ENCODE data around the gene IL4. TPM values are rescaled to one million over a fixed set of nuclear protein-coding genes. Genes with fewer than 3 reads are reported as not detected.

The IL4 gene
- polyA plus RNA-seq, 1 donor from 2014 or later: not detected

DNA sequence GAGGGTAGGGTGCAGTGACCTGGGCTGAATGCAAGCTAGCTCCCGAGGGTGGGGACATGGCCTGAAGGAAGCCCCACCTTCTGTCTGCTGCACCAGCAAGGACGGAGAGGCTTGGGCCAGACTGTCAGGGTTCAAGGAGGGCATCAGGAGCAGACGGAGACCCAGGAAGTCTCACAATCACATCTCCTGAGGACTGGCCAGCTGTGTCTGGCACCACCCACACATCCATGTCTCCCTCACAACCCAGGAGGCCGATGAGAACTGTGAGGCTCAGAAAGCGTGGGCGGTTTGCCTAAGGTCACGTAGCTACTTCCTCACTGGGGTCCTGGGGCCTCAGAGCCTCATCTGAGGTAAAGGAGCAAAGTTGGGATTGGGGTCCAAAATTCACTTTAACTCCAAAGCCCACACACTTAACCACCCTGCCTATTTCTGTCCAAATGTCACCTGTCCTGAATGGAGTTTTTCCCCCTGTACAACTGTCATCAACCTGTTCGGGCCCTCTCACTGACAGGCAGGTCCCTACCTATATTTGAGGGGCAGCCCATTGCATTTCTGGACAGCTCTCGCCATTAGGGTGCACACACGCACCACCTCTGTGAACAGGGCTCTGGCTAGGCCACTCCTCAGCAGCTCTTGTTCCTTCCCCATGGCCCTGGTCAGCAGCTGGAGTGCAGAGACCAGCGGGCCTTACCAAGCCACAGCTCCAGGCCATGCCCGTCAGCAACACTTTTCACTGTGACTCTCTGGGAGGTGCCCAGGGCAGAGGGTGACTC is 12.4 kb upstream of the IL4 start:
- H2AFZ ChIP-seq (ENCODE audit: low read depth, low read length): no peak overlapping the region
- H3K9me2 ChIP-seq (ENCODE audit: insufficient read depth, low read length): no peaks in the 10 kb centered on the region
- H4K20me1 ChIP-seq (ENCODE audit: insufficient read depth): no peaks in the 10 kb centered on the region
- H3K36me3 ChIP-seq (ENCODE audit: insufficient read depth, low read length): no peaks in the 10 kb centered on the region
- TF ChIP-seq TAF1 (IDR thresholded peaks at IDR 0.05; ENCODE audit: low read depth) (no peak), RAD21 (conservative IDR thresholded peaks at IDR 0.05) (no peak), POLR2AphosphoS5 (IDR thresholded peaks at IDR 0.05) (no peak), EP300 (conservative IDR thresholded peaks at IDR 0.05; ENCODE audit: poor library complexity, severe bottlenecking) (no peak), SMC3 (conservative IDR thresholded peaks at IDR 0.05; ENCODE audit: poor library complexity) (no peak), MXI1 (conservative IDR thresholded peaks at IDR 0.05; ENCODE audit: poor library complexity, severe bottlenecking) (no peak), EZH2 (IDR thresholded peaks at IDR 0.05; ENCODE audit: borderline replicate concordance, insufficient read depth, low read length, poor library complexity, severe bottlenecking) (no peak)
- TF ChIP-seq, protein P1, sequence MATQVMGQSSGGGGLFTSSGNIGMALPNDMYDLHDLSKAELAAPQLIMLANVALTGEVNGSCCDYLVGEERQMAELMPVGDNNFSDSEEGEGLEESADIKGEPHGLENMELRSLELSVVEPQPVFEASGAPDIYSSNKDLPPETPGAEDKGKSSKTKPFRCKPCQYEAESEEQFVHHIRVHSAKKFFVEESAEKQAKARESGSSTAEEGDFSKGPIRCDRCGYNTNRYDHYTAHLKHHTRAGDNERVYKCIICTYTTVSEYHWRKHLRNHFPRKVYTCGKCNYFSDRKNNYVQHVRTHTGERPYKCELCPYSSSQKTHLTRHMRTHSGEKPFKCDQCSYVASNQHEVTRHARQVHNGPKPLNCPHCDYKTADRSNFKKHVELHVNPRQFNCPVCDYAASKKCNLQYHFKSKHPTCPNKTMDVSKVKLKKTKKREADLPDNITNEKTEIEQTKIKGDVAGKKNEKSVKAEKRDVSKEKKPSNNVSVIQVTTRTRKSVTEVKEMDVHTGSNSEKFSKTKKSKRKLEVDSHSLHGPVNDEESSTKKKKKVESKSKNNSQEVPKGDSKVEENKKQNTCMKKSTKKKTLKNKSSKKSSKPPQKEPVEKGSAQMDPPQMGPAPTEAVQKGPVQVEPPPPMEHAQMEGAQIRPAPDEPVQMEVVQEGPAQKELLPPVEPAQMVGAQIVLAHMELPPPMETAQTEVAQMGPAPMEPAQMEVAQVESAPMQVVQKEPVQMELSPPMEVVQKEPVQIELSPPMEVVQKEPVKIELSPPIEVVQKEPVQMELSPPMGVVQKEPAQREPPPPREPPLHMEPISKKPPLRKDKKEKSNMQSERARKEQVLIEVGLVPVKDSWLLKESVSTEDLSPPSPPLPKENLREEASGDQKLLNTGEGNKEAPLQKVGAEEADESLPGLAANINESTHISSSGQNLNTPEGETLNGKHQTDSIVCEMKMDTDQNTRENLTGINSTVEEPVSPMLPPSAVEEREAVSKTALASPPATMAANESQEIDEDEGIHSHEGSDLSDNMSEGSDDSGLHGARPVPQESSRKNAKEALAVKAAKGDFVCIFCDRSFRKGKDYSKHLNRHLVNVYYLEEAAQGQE (IDR thresholded peaks at IDR 0.05; ENCODE audit: borderline replicate concordance): no peak
- TF ChIP-seq, protein P2, sequence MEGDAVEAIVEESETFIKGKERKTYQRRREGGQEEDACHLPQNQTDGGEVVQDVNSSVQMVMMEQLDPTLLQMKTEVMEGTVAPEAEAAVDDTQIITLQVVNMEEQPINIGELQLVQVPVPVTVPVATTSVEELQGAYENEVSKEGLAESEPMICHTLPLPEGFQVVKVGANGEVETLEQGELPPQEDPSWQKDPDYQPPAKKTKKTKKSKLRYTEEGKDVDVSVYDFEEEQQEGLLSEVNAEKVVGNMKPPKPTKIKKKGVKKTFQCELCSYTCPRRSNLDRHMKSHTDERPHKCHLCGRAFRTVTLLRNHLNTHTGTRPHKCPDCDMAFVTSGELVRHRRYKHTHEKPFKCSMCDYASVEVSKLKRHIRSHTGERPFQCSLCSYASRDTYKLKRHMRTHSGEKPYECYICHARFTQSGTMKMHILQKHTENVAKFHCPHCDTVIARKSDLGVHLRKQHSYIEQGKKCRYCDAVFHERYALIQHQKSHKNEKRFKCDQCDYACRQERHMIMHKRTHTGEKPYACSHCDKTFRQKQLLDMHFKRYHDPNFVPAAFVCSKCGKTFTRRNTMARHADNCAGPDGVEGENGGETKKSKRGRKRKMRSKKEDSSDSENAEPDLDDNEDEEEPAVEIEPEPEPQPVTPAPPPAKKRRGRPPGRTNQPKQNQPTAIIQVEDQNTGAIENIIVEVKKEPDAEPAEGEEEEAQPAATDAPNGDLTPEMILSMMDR (IDR thresholded peaks at IDR 0.05; ENCODE audit: poor library complexity, severe bottlenecking): no peak
- no peak overlapping the region for H3K27ac ChIP-seq (ENCODE audit: low read length)
- H3F3A ChIP-seq (ENCODE audit: insufficient read depth, low read length, poor library complexity, severe bottlenecking): no peaks in the 10 kb centered on the region
- no peaks in the 10 kb centered on the region for H3K9me3 ChIP-seq (ENCODE audit: low read length)
- peaks cover 12% of the 10 kb centered on the region for H3K27me3 ChIP-seq (ENCODE audit: insufficient read depth, low read depth, low read length)
- no peak overlapping the region for H3K9ac ChIP-seq (ENCODE audit: low read length)
- no peak overlapping the region for H3K4me3 ChIP-seq (ENCODE audit: low read length)
- no peak overlapping the region for H3K4me2 ChIP-seq (ENCODE audit: low read length)
- no peaks in the 10 kb centered on the region for H3K79me2 ChIP-seq (replicated peaks; ENCODE audit: insufficient read depth, low read length)

DNA sequence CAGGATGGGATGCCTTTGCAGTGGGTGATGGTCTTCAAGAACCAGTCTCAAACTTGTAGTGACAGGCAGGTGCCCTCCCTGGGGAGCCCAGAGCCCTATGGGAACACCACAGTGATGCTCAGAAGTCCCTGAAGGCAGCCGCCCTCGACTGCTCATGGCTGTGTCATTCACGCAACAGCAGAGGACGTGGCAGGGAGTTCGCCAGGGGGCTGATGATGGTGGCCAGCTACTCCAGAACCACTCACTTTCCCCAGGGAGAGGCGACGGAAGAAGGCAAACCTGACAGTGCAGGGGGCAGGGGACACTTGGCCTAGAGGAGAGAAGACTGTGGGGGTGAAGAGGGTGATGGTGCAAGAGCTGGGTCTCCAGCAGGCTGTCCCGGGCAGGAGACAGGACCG is 11.8 kb upstream of the IL4 start:
- H3K36me3 ChIP-seq (ENCODE audit: insufficient read depth, low read length): no peaks in the 10 kb centered on the region
- H3K79me2 ChIP-seq (replicated peaks; ENCODE audit: insufficient read depth, low read length): no peaks in the 10 kb centered on the region
- no peaks in the 10 kb centered on the region for H3K9me3 ChIP-seq (ENCODE audit: low read length)
- no peaks in the 10 kb centered on the region for H4K20me1 ChIP-seq (ENCODE audit: insufficient read depth)
- no peaks in the 10 kb centered on the region for H3K9me2 ChIP-seq (ENCODE audit: insufficient read depth, low read length)
- no peaks in the 10 kb centered on the region for H3F3A ChIP-seq (ENCODE audit: insufficient read depth, low read length, poor library complexity, severe bottlenecking)
- no peak overlapping the region for H2AFZ ChIP-seq (ENCODE audit: low read depth, low read length)
- no peak overlapping the region for H3K4me2 ChIP-seq (ENCODE audit: low read length)
- no peak overlapping the region for H3K4me3 ChIP-seq (ENCODE audit: low read length)
- no peak overlapping the region for H3K9ac ChIP-seq (ENCODE audit: low read length)
- H3K27ac ChIP-seq (ENCODE audit: low read length): no peak overlapping the region
- peaks cover 6% of the 10 kb centered on the region for H3K27me3 ChIP-seq (ENCODE audit: insufficient read depth, low read depth, low read length)
- TF ChIP-seq, protein P1 (IDR thresholded peaks at IDR 0.05; ENCODE audit: borderline replicate concordance): no peak
- TF ChIP-seq TAF1 (IDR thresholded peaks at IDR 0.05; ENCODE audit: low read depth): no peak
- TF ChIP-seq RAD21 (conservative IDR thresholded peaks at IDR 0.05): no peak
- no peak for TF ChIP-seq EZH2 (IDR thresholded peaks at IDR 0.05; ENCODE audit: borderline replicate concordance, insufficient read depth, low read length, poor library complexity, severe bottlenecking)
- no peak for TF ChIP-seq EP300 (conservative IDR thresholded peaks at IDR 0.05; ENCODE audit: poor library complexity, severe bottlenecking)
- TF ChIP-seq, protein P2 (IDR thresholded peaks at IDR 0.05; ENCODE audit: poor library complexity, severe bottlenecking): no peak
- TF ChIP-seq MXI1 (conservative IDR thresholded peaks at IDR 0.05; ENCODE audit: poor library complexity, severe bottlenecking): no peak
- TF ChIP-seq POLR2AphosphoS5 (IDR thresholded peaks at IDR 0.05): no peak
